ENCODE data around the gene CST1. TPM values are rescaled to one million over a fixed set of nuclear protein-coding genes. Genes with fewer than 3 reads are reported as not detected.
"Not testable (repeated sequence)": the region's sequence is repeated elsewhere in the genome, so short reads cannot be mapped to it uniquely, and the experiment has no call there.

CST1 gene
- total and polyA plus RNA-seq, 4 donors: not detected

DNA sequence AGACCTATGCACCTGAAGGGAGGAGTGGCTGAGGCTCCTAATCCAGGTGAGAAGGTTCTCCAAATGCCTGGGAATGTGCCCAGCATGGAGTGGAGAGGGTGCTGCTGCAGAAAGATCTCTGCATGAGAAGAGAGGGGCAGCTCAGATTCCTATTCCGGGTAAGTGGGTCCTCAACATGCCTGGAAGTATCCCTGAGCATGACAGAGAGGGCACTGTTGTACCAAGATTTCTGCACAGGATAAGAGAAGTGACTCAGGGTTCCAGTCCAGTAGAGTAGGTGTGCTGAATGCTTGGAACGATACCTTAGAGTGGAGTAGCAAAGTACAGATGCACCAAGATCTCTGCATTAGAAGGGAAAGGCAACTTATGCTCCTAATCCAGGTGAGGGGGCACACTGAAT, 15.8 kb downstream of the CST1 start:
- not testable (repeated sequence) for H3K9ac ChIP-seq (ENCODE audit: low read depth in 1 of 2, low read length in 2 of 2); H3K27ac ChIP-seq (ENCODE audit: low read depth in 1 of 2, low read length in 2 of 2); H3K36me3 ChIP-seq (ENCODE audit: control insufficient read depth in 4 of 4, insufficient read depth in 3 of 4, low read depth in 1 of 4, low read length in 3 of 4); DNase-seq (ENCODE audit: low spot score); H3K4me3 ChIP-seq (ENCODE audit: low read depth in 1 of 3, low read length in 3 of 3); H3K9me3 ChIP-seq (ENCODE audit: control insufficient read depth in 4 of 4, low read length in 3 of 4); H3K27me3 ChIP-seq (ENCODE audit: control insufficient read depth in 4 of 4, insufficient read depth in 4 of 4, low read length in 3 of 4); H3K4me1 ChIP-seq (ENCODE audit: control insufficient read depth in 4 of 4, insufficient read depth in 4 of 4, low read length in 3 of 4)
- whole genome bisulfite sequencing: 75% methylated on average over 2 of the region's 2 CpGs

DNA sequence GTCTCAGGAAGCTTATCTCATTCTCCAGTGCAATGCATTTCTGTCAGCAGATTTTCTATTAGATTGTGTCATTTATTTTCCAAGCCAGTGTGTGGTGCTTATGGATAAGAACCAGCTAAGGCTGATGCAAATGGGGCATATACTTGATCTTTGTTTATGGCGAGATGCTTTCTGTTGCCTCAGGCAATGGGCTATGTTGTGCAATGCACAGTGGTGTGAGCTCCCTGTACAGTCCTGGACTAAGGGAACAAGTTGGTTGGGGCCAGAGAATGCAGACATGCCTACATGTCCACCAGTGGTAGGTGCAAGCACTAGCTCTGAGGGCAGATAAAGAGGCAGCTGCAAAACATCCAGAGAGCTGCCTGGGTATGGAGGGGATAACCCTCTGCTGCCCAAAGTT, 16.3 kb downstream of the CST1 start:
- not testable (repeated sequence) for H3K27me3 ChIP-seq (ENCODE audit: control insufficient read depth in 4 of 4, insufficient read depth in 4 of 4, low read length in 3 of 4); H3K9me3 ChIP-seq (ENCODE audit: control insufficient read depth in 4 of 4, low read length in 3 of 4); H3K27ac ChIP-seq (ENCODE audit: low read depth in 1 of 2, low read length in 2 of 2); DNase-seq (ENCODE audit: low spot score); H3K36me3 ChIP-seq (ENCODE audit: control insufficient read depth in 4 of 4, insufficient read depth in 3 of 4, low read depth in 1 of 4, low read length in 3 of 4); H3K4me3 ChIP-seq (ENCODE audit: low read depth in 1 of 3, low read length in 3 of 3); H3K4me1 ChIP-seq (ENCODE audit: control insufficient read depth in 4 of 4, insufficient read depth in 4 of 4, low read length in 3 of 4); H3K9ac ChIP-seq (ENCODE audit: low read depth in 1 of 2, low read length in 2 of 2)
- WGBS: 83% methylated on average over 1 of the region's 1 CpG

DNA sequence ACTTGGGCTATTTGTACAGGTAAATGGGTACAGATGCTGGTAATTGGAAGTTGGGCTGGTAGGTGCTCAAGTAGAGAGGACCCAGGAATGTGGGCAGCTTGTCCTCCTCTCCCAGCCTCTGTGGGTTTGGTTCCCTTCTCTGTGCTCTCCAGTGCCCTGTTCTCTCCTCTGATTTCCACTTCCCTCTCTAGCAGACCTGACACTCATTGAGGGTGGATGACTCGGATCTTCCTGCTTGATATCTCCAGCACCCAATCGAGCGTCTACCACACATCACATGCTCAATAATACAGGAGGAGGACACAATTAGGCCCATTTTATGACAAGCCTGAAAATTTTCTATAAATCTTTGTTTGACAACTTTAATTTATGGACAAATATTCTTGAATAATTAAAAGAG, 23.7 kb downstream of the CST1 start:
- no peaks in the 10 kb centered on the region for H3K36me3 ChIP-seq (ENCODE audit: control insufficient read depth in 4 of 4, insufficient read depth in 3 of 4, low read depth in 1 of 4, low read length in 3 of 4)
- no peaks in the 10 kb centered on the region for H3K27me3 ChIP-seq (ENCODE audit: control insufficient read depth in 4 of 4, insufficient read depth in 4 of 4, low read length in 3 of 4)
- no peak overlapping the region for H3K9ac ChIP-seq (ENCODE audit: low read depth in 1 of 2, low read length in 2 of 2)
- 80% methylated on average over 3 of the region's 3 CpGs for WGBS
- H3K9me3 ChIP-seq (ENCODE audit: control insufficient read depth in 4 of 4, low read length in 3 of 4): no peaks in the 10 kb centered on the region
- no peak for DNase-seq (ENCODE audit: low spot score)
- H3K4me1 ChIP-seq (ENCODE audit: control insufficient read depth in 4 of 4, insufficient read depth in 4 of 4, low read length in 3 of 4): no peaks in the 10 kb centered on the region
- no peak overlapping the region for H3K4me3 ChIP-seq (ENCODE audit: low read depth in 1 of 3, low read length in 3 of 3)
- TF ChIP-seq, protein P1, sequence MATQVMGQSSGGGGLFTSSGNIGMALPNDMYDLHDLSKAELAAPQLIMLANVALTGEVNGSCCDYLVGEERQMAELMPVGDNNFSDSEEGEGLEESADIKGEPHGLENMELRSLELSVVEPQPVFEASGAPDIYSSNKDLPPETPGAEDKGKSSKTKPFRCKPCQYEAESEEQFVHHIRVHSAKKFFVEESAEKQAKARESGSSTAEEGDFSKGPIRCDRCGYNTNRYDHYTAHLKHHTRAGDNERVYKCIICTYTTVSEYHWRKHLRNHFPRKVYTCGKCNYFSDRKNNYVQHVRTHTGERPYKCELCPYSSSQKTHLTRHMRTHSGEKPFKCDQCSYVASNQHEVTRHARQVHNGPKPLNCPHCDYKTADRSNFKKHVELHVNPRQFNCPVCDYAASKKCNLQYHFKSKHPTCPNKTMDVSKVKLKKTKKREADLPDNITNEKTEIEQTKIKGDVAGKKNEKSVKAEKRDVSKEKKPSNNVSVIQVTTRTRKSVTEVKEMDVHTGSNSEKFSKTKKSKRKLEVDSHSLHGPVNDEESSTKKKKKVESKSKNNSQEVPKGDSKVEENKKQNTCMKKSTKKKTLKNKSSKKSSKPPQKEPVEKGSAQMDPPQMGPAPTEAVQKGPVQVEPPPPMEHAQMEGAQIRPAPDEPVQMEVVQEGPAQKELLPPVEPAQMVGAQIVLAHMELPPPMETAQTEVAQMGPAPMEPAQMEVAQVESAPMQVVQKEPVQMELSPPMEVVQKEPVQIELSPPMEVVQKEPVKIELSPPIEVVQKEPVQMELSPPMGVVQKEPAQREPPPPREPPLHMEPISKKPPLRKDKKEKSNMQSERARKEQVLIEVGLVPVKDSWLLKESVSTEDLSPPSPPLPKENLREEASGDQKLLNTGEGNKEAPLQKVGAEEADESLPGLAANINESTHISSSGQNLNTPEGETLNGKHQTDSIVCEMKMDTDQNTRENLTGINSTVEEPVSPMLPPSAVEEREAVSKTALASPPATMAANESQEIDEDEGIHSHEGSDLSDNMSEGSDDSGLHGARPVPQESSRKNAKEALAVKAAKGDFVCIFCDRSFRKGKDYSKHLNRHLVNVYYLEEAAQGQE (IDR thresholded peaks at IDR 0.05): no peak
- TF ChIP-seq HNF4G (IDR thresholded peaks at IDR 0.05) (no peak), SP1 (IDR thresholded peaks at IDR 0.05) (no peak), NR2F2 (IDR thresholded peaks at IDR 0.05) (no peak), FOXA2 (IDR thresholded peaks at IDR 0.05) (no peak), JUND (IDR thresholded peaks at IDR 0.05) (no peak), FOXA1 (IDR thresholded peaks at IDR 0.05) (no peak), EGR1 (IDR thresholded peaks at IDR 0.05; ENCODE audit: low read depth in 2 of 2) (no peak), TAF1 (conservative IDR thresholded peaks at IDR 0.05) (no peak), GABPA (IDR thresholded peaks at IDR 0.05 in 1 of 2, conservative IDR thresholded peaks at IDR 0.05 in 1 of 2) (no peak), RXRA (IDR thresholded peaks at IDR 0.05) (no peak), HNF4A (conservative IDR thresholded peaks at IDR 0.05) (no peak), YY1 (IDR thresholded peaks at IDR 0.05) (no peak)
- TF ChIP-seq, protein P2, sequence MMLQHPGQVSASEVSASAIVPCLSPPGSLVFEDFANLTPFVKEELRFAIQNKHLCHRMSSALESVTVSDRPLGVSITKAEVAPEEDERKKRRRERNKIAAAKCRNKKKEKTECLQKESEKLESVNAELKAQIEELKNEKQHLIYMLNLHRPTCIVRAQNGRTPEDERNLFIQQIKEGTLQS (IDR thresholded peaks at IDR 0.05): no peak
- TF ChIP-seq, protein P3, sequence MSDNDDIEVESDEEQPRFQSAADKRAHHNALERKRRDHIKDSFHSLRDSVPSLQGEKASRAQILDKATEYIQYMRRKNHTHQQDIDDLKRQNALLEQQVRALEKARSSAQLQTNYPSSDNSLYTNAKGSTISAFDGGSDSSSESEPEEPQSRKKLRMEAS (IDR thresholded peaks at IDR 0.05): no peak
- TF ChIP-seq, protein P4, sequence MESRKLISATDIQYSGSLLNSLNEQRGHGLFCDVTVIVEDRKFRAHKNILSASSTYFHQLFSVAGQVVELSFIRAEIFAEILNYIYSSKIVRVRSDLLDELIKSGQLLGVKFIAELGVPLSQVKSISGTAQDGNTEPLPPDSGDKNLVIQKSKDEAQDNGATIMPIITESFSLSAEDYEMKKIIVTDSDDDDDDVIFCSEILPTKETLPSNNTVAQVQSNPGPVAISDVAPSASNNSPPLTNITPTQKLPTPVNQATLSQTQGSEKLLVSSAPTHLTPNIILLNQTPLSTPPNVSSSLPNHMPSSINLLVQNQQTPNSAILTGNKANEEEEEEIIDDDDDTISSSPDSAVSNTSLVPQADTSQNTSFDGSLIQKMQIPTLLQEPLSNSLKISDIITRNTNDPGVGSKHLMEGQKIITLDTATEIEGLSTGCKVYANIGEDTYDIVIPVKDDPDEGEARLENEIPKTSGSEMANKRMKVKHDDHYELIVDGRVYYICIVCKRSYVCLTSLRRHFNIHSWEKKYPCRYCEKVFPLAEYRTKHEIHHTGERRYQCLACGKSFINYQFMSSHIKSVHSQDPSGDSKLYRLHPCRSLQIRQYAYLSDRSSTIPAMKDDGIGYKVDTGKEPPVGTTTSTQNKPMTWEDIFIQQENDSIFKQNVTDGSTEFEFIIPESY (IDR thresholded peaks at IDR 0.05): no peak
- H3K27ac ChIP-seq (ENCODE audit: low read depth in 1 of 2, low read length in 2 of 2): no peak overlapping the region

All from liver (tissue), 9 donors.